Lower lobe of right lung (tissue), 2 donors: ENCODE data around the gene SNTG2. TPM values are rescaled to one million over a fixed set of nuclear protein-coding genes. Genes with fewer than 3 reads are reported as not detected.
A peak's percentile ranks its signal among the peaks of the same experiment; 100 is the strongest.

ENCODE experiments used
- ATAC-seq, 2 donors: fragments of 200-7000 bp; cut with Tn5 transposase; one replicate each; pipeline ENCODE4 v1.9.1; 2020 to 2022; ENCODE audit warnings: mild to moderate bottlenecking in 2 of 2, moderate library complexity in 2 of 2
- DNase-seq: peaks from one replicate; pipeline ENCODE4 v3.0.0-alpha.2; 2020
- H3K27ac ChIP-seq: fragments of 200-600 bp; one replicate; pipeline ENCODE4 v1.8.0; 2022
- H3K27me3 ChIP-seq: fragments of 200-600 bp; one replicate; pipeline ENCODE4 v1.8.0; 2022; ENCODE audit warnings: low read depth
- H3K36me3 ChIP-seq: fragments of 200-600 bp; one replicate; pipeline ENCODE4 v1.8.0; 2022; ENCODE audit warnings: mild to moderate bottlenecking
- H3K4me1 ChIP-seq: fragments of 200-600 bp; one replicate; pipeline ENCODE4 v1.8.0; 2022
- H3K4me3 ChIP-seq: fragments of 200-600 bp; one replicate; pipeline ENCODE4 v1.8.0; 2022; ENCODE audit warnings: mild to moderate bottlenecking
- H3K9me3 ChIP-seq: fragments of 200-600 bp; one replicate; pipeline ENCODE4 v1.8.0; 2022
- intact Hi-C: fragments of 100-400 bp; cut with DNase I; formaldehyde crosslinking; loops from one replicate; pipeline ENCODE4 v1.11.0; 2022
- total RNA-seq: library from RNA; stranded (reverse); fragmentation: NEBNext Ultra II Directional; extraction: Animal tissue kit (Norgen Biotek cat#: 25700); gene quantifications from one replicate; pipeline ENCODE4 v1.2.1, GENCODE V29; 2021
- TF ChIP-seq, protein P1 (sequence below): fragments of 200-600 bp; IDR thresholded peaks from one replicate; pipeline ENCODE4 v1.8.0; 2022; ENCODE audit warnings: antibody characterized with exemption, mild to moderate bottlenecking
- donor health status: DM: no; HTN: yes; CAD: no; lungs with severe emphysema.

SNTG2 gene
- total RNA-seq, 1 donor from 2014 or later = 1.4 TPM

DNA sequence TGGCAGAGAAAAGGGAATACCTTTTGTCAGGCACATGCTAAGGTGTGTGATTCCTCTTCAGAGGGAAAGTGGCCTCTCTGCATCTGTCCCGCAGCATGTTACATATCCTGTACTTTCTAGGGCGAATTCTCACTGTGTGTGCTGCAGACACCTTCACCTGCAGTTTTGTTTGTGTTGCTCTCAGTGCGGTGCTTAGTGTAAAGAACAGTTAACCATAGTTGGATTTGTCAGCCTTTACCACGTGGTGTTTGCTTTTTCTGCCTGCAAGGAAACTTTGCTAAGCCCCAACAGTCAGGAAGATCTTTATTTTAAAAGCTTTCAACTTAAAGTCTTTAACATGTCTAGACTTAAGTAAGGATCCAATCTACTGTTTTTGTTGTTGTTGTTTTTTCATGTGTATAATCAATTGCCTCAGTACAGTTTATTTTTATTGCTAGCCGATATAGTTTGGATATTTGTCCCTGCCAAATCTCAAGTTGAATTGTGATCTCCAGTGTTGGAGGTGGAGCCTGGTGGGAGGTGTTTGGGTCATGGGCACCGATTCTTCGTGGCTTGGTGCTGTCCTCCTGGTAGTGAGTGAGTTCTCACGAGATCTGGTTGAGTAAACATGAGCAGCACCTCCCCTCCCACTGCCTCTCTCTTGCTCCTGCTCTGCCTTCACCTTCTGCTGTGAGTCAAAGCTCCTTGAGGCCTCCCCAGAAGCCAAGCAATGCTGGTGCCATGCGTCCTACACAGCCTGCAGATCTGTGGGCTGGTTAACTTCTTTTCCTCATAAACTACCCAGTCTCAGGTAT is 90.6 kb downstream of the SNTG2 start:
- no peaks in the 10 kb centered on the region for H3K27me3 ChIP-seq
- ATAC-seq (peak in 1 of 2 donors; percentile 31), DNase-seq (no peak)
- no peak overlapping the region for H3K4me3 ChIP-seq
- TF ChIP-seq, protein P1, sequence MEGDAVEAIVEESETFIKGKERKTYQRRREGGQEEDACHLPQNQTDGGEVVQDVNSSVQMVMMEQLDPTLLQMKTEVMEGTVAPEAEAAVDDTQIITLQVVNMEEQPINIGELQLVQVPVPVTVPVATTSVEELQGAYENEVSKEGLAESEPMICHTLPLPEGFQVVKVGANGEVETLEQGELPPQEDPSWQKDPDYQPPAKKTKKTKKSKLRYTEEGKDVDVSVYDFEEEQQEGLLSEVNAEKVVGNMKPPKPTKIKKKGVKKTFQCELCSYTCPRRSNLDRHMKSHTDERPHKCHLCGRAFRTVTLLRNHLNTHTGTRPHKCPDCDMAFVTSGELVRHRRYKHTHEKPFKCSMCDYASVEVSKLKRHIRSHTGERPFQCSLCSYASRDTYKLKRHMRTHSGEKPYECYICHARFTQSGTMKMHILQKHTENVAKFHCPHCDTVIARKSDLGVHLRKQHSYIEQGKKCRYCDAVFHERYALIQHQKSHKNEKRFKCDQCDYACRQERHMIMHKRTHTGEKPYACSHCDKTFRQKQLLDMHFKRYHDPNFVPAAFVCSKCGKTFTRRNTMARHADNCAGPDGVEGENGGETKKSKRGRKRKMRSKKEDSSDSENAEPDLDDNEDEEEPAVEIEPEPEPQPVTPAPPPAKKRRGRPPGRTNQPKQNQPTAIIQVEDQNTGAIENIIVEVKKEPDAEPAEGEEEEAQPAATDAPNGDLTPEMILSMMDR = no peak
- intact Hi-C loops = no loop called here
- no peaks in the 10 kb centered on the region for H3K4me1 ChIP-seq
- H3K36me3 ChIP-seq = no peaks in the 10 kb centered on the region
- no peaks in the 10 kb centered on the region for H3K9me3 ChIP-seq
- no peak overlapping the region for H3K27ac ChIP-seq

DNA sequence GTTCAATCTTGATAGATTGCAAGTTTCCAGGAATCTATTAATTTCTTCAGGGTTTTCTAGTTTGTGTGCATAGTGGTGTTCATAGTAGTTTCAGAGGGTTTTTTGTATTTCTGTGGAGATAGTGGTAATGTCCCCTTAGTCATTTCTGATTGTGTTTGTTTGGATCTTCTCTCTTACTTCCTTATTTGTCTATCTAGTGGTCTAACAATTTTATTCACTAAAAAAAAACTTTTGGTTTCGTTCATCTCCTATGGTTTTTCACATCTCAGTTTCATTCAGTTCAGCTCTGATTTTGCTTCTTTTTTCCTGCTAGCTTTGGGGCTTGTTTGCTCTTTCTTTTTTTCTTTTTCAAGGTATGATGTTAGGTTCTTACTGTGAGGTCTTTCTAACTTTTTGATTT is 94.5 kb downstream of the SNTG2 start:
- no peaks in the 10 kb centered on the region for H3K4me1 ChIP-seq
- DNase-seq (no peak), ATAC-seq (no peak)
- no peak overlapping the region for H3K27ac ChIP-seq
- intact Hi-C loops = no loop called here
- TF ChIP-seq, protein P1 = no peak
- no peaks in the 10 kb centered on the region for H3K36me3 ChIP-seq
- no peak overlapping the region for H3K4me3 ChIP-seq
- H3K27me3 ChIP-seq = no peaks in the 10 kb centered on the region
- H3K9me3 ChIP-seq = no peaks in the 10 kb centered on the region

DNA sequence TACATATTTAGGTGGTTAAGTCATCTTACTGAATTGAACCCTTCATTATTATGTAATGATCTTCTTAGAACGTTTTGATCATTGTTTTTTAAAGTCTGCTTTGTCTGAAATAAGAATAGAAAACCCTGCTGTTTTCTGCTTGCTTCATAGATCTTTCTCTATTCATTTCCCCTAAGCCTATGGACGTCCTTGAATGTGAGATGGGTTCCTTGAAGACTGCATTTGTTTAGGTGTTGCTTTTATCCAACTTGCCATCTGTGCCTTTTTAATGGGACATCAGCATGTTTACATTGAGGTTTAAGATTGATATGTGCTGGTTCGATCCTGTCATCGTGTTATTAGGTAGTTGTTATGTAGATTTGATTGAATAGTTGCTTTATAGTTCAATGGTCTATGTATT is 95.4 kb downstream of the SNTG2 start:
- intact Hi-C loops = no loop called here
- Histone ChIP-seq H3K27me3 (no peaks in the 10 kb centered on the region), H3K9me3 (no peaks in the 10 kb centered on the region), H3K27ac (no peak overlapping the region), H3K36me3 (no peaks in the 10 kb centered on the region), H3K4me1 (no peaks in the 10 kb centered on the region), H3K4me3 (no peak overlapping the region)
- TF ChIP-seq, protein P1 = no peak
- DNase-seq (no peak), ATAC-seq (no peak)

DNA sequence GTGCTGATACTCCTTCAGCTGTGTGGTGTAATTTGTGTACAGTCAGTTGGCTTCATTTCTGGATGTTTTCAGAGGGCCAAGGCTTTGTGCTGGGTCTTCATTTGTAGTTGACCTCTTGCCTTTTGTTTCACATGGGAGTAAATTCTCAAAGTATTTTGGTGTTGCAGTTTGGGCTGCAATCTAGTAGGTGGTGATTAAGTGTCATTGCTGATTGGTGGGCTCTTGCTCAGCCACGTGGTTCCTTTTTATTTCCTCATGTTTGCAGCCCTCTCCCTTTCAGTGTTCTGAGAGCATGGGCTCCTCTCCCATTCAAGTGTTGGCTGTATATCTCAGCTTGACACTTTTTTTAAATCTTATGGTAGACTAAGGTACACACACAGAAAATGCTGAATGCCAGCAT is 96.8 kb downstream of the SNTG2 start:
- Histone ChIP-seq H3K4me3 (no peak overlapping the region), H3K4me1 (no peaks in the 10 kb centered on the region), H3K9me3 (no peaks in the 10 kb centered on the region), H3K27me3 (no peaks in the 10 kb centered on the region), H3K27ac (no peak overlapping the region), H3K36me3 (no peaks in the 10 kb centered on the region)
- ATAC-seq = no peak
- TF ChIP-seq, protein P1 = no peak
- intact Hi-C loops = no loop called here
- DNase-seq = no peak

DNA sequence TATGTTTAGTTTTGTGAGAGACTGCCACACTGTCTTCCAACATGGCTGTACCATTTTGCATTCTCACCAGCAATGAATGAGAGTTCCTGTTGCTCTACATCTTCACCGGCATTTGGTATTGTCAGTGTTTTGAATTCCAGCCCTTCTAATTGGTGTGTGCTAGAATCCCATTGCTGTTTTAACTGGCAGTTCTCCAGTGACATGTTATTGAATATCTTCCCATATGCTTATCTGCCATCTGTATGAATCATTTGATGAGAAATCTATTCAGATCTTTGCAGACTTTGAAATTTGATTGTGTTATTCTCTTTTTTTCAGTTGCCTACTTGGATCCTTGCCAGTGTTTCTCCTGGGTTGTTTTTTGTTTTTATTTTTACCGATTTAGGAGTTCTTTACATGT is 99.0 kb downstream of the SNTG2 start:
- no peak overlapping the region for H3K4me3 ChIP-seq
- H3K27me3 ChIP-seq = no peaks in the 10 kb centered on the region
- H3K4me1 ChIP-seq = no peaks in the 10 kb centered on the region
- ATAC-seq (no peak), DNase-seq (no peak)
- no peaks in the 10 kb centered on the region for H3K36me3 ChIP-seq
- TF ChIP-seq, protein P1 = no peak
- no peaks in the 10 kb centered on the region for H3K9me3 ChIP-seq
- no peak overlapping the region for H3K27ac ChIP-seq
- intact Hi-C loops = no loop called here
